Measurements from ENCODE around the gene C6orf58.

DNA sequence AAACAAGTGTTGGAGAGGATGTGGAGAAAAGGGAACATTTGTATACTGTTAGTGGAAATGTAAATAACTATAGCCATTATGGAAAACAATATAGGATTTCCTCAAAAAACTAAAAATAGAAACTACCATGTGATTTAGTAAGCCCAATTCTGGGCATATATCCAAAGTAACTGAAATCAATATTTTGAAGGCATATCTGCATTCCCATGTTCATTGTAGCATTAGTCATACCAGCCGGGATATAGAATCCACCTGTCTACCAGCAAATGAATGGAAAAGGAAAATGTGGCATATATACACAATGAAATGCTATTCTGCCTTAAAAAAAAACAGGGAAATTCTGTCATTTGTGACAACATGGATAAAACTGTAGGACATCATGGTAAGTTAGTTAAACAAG, 15.3 kb upstream of the C6orf58 start:
- no peak for TF ChIP-seq POLR2AphosphoS5 (IDR thresholded peaks at IDR 0.05; ENCODE audit: low read depth, low read length)
- no peak for TF ChIP-seq SIN3A (IDR thresholded peaks at IDR 0.05; ENCODE audit: borderline replicate concordance, insufficient read depth, low read length)
- TF ChIP-seq, protein P1, sequence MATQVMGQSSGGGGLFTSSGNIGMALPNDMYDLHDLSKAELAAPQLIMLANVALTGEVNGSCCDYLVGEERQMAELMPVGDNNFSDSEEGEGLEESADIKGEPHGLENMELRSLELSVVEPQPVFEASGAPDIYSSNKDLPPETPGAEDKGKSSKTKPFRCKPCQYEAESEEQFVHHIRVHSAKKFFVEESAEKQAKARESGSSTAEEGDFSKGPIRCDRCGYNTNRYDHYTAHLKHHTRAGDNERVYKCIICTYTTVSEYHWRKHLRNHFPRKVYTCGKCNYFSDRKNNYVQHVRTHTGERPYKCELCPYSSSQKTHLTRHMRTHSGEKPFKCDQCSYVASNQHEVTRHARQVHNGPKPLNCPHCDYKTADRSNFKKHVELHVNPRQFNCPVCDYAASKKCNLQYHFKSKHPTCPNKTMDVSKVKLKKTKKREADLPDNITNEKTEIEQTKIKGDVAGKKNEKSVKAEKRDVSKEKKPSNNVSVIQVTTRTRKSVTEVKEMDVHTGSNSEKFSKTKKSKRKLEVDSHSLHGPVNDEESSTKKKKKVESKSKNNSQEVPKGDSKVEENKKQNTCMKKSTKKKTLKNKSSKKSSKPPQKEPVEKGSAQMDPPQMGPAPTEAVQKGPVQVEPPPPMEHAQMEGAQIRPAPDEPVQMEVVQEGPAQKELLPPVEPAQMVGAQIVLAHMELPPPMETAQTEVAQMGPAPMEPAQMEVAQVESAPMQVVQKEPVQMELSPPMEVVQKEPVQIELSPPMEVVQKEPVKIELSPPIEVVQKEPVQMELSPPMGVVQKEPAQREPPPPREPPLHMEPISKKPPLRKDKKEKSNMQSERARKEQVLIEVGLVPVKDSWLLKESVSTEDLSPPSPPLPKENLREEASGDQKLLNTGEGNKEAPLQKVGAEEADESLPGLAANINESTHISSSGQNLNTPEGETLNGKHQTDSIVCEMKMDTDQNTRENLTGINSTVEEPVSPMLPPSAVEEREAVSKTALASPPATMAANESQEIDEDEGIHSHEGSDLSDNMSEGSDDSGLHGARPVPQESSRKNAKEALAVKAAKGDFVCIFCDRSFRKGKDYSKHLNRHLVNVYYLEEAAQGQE (IDR thresholded peaks at IDR 0.05; ENCODE audit: insufficient read depth in 1 of 2, low read depth in 2 of 2, low read length in 2 of 2) = no peak
- no peak for TF ChIP-seq TAF1 (IDR thresholded peaks at IDR 0.05; ENCODE audit: borderline replicate concordance, insufficient read depth, low read length)
- no peak for TF ChIP-seq FOXP2 (optimal IDR thresholded peaks at IDR 0.05; ENCODE audit: borderline replicate concordance, extremely low read depth, extremely low read length, insufficient read depth)

Measured in PFSK-1 (cell line).